Retina (tissue), 1 donor: ENCODE results near the gene CYP2U1.
A peak's percentile ranks its signal among the peaks of the same experiment; 100 is the strongest.
"Not testable (repeated sequence)": the region's sequence is repeated elsewhere in the genome, so short reads cannot be mapped to it uniquely, and the experiment has no call there.

ENCODE experiments used
- DNase-seq: peaks from one replicate; pipeline ENCODE4 v3.0.0-alpha.2; 2016

Gene CYP2U1

GRCh38 chr4:107930821-107931774, at the start of gene CYP2U1:
Gene CYP2U1 (plus strand): TSS chr4:107931549. CDS start chr4:107931644, 95 bp downstream.
- peak; percentile 91 for DNase-seq

- DNase-seq = no peak
Measured at GRCh38 chr4:107885865-107886264, 45.5 kb upstream of the CYP2U1 start.

GRCh38 chr4:107888237-107888636, 43.1 kb upstream of the CYP2U1 start:
- DNase-seq = no peak

- DNase-seq = no peak
Measured at GRCh38 chr4:107890779-107891178, 40.6 kb upstream of the CYP2U1 start.

GRCh38 chr4:107891299-107891698, 40.0 kb upstream of the CYP2U1 start:
- no peak for DNase-seq

- no peak for DNase-seq
Measured at GRCh38 chr4:107893171-107894137, 37.9 kb upstream of the CYP2U1 start.

GRCh38 chr4:107894138-107894603, 37.2 kb upstream of the CYP2U1 start:
- no peak for DNase-seq

- DNase-seq = no peak
Measured at GRCh38 chr4:107896158-107896645, 35.1 kb upstream of the CYP2U1 start.

- no peak for DNase-seq
Measured at GRCh38 chr4:107896646-107897045, 34.7 kb upstream of the CYP2U1 start.

- DNase-seq = no peak
Measured at GRCh38 chr4:107897823-107898222, 33.5 kb upstream of the CYP2U1 start.

- DNase-seq = no peak
Measured at GRCh38 chr4:107900067-107900466, 31.3 kb upstream of the CYP2U1 start.

GRCh38 chr4:107900508-107900907, 30.8 kb upstream of the CYP2U1 start:
- no peak for DNase-seq

GRCh38 chr4:107901213-107901934, 30.0 kb upstream of the CYP2U1 start:
- no peak for DNase-seq

- DNase-seq = no peak
Measured at GRCh38 chr4:107902715-107903114, 28.6 kb upstream of the CYP2U1 start.

GRCh38 chr4:107905082-107905481, 26.3 kb upstream of the CYP2U1 start:
- DNase-seq = not testable (repeated sequence)

- DNase-seq = no peak
Measured at GRCh38 chr4:107906458-107907100, 24.8 kb upstream of the CYP2U1 start.

- no peak for DNase-seq
Measured at GRCh38 chr4:107908377-107908776, 23.0 kb upstream of the CYP2U1 start.

GRCh38 chr4:107913283-107913899, 18.0 kb upstream of the CYP2U1 start:
- DNase-seq = peak; percentile 62

- DNase-seq = no peak
Measured at GRCh38 chr4:107915220-107915619, 16.1 kb upstream of the CYP2U1 start.

- no peak for DNase-seq
Measured at GRCh38 chr4:107916623-107917022, 14.7 kb upstream of the CYP2U1 start.

- DNase-seq = no peak
Measured at GRCh38 chr4:107917500-107917899, 13.8 kb upstream of the CYP2U1 start.
